PC-3 (cell line): ENCODE data around the gene TRIL. TPM values are rescaled to one million over a fixed set of nuclear protein-coding genes. Genes with fewer than 3 reads are reported as not detected.

Experiments
- ATAC-seq: fragments of 200-7000 bp; cut with Tn5 transposase; 2 replicates; pipeline ENCODE4 v1.9.1; 2020; ENCODE audit warnings: mild to moderate bottlenecking, moderate library complexity
- BruUV-seq: library from RNA; stranded (reverse); fragments of 400-500 nt; replicated peaks from 2 replicates; lab custom pipeline; 2021; lab: Mats Ljungman, UMichigan
- CTCF ChIA-PET: fragments of 300-600 bp; sonication (Branson Sonifier 250); formaldehyde crosslinking; loops from one replicate; lab custom pipeline; 2022; ENCODE audit warnings: antibody characterized with exemption; lab: Charles Lee
- POLR2A ChIA-PET: fragments of 300-600 bp; sonication (Branson Sonifier 250); formaldehyde crosslinking; loops from one replicate; lab custom pipeline; 2022; ENCODE audit warnings: antibody characterized with exemption; ENCODE audit not compliant: unreplicated experiment; lab: Charles Lee
- DNase-seq: peaks from one replicate; pipeline ENCODE4 v3.0.0-alpha.2; 2015
- H2AFZ ChIP-seq: fragments of 300-600 bp; sonication (generic); 2 replicates; pipeline ENCODE4 v1.6.0; 2016; ENCODE audit warnings: antibody characterized with exemption, low read length
- H3F3A ChIP-seq: fragments of 300-600 bp; sonication (generic); one replicate; pipeline ENCODE4 v1.6.0; 2017; ENCODE audit warnings: antibody characterized with exemption, low read length, control low read depth, mild to moderate bottlenecking; ENCODE audit not compliant: unreplicated experiment
- H3K27ac ChIP-seq: fragments of 300-600 bp; sonication (generic); 2 replicates; pipeline ENCODE4 v1.5.1; 2016; ENCODE audit warnings: mild to moderate bottlenecking, low read length
- H3K27me3 ChIP-seq: fragments of 300-600 bp; sonication (generic); 2 replicates; pipeline ENCODE4 v1.6.1; 2016; ENCODE audit warnings: low read length, mixed read lengths
- H3K36me3 ChIP-seq: fragments of 300-600 bp; sonication (generic); 2 replicates; pipeline ENCODE4 v1.6.1; 2016; ENCODE audit warnings: low read depth, mixed run types, low read length, mixed read lengths
- H3K4me1 ChIP-seq: fragments of 300-600 bp; sonication (generic); 2 replicates; pipeline ENCODE4 v1.5.1; 2016; ENCODE audit warnings: low read length; ENCODE audit not compliant: insufficient read depth
- H3K4me2 ChIP-seq: fragments of 300-600 bp; sonication (generic); 2 replicates; pipeline ENCODE4 v1.6.0; 2016; ENCODE audit warnings: low read length
- H3K4me3 ChIP-seq: fragments of 300-600 bp; sonication (generic); 2 replicates; pipeline ENCODE4 v1.5.1; 2016; ENCODE audit warnings: mild to moderate bottlenecking, low read length, mixed read lengths
- H3K79me2 ChIP-seq: fragments of 300-600 bp; sonication (generic); 2 replicates; pipeline ENCODE4 v1.6.1; 2017; ENCODE audit warnings: low read length, mixed read lengths
- H3K9ac ChIP-seq: fragments of 300-600 bp; sonication (generic); 2 replicates; pipeline ENCODE4 v1.6.0; 2016; ENCODE audit warnings: mild to moderate bottlenecking, low read length
- H3K9me2 ChIP-seq: fragments of 300-600 bp; sonication (generic); replicated peaks from 2 replicates; pipeline ENCODE4 v1.6.1; 2016; ENCODE audit warnings: mixed run types, low read length, mixed read lengths
- H3K9me3 ChIP-seq: fragments of 300-600 bp; sonication (generic); 2 replicates; pipeline ENCODE4 v1.6.1; 2016; ENCODE audit warnings: low read length, mixed read lengths
- H4K20me1 ChIP-seq: fragments of 300-600 bp; sonication (generic); 2 replicates; pipeline ENCODE4 v1.6.1; 2016; ENCODE audit warnings: low read length, mixed read lengths
- EZH2 ChIP-seq: fragments of 300-600 bp; sonication (generic); IDR thresholded peaks from one replicate; pipeline ENCODE4 v1.6.1; 2017; ENCODE audit warnings: antibody characterized with exemption, mild to moderate bottlenecking, low read length; ENCODE audit not compliant: unreplicated experiment
- EZH2phosphoT487 ChIP-seq: fragments of 300-600 bp; sonication (generic); IDR thresholded peaks from 2 replicates; pipeline ENCODE4 v1.6.1; 2018; ENCODE audit warnings: mild to moderate bottlenecking, antibody characterized with exemption, low read length, borderline replicate concordance
- intact Hi-C: fragments of 100-400 bp; cut with micrococcal nuclease; formaldehyde crosslinking; loops from 2 replicates; pipeline ENCODE4 v1.9.0; 2023
- total RNA-seq: library from RNA; depleted of rRNA; stranded (reverse); fragments of >200 nt; gene quantifications from 2 replicates; pipeline ENCODE4 v1.2.3, GENCODE V29; 2014
- TF ChIP-seq, protein P1 (sequence below): fragments of 300-600 bp; sonication (generic); conservative IDR thresholded peaks from 2 replicates; pipeline ENCODE4 v1.5.1; 2017; ENCODE audit warnings: antibody characterized with exemption, low read depth, mild to moderate bottlenecking, low read length

Gene TRIL
- total RNA-seq, 1 experiment from 2014 or later, result 0.29 TPM

DNA sequence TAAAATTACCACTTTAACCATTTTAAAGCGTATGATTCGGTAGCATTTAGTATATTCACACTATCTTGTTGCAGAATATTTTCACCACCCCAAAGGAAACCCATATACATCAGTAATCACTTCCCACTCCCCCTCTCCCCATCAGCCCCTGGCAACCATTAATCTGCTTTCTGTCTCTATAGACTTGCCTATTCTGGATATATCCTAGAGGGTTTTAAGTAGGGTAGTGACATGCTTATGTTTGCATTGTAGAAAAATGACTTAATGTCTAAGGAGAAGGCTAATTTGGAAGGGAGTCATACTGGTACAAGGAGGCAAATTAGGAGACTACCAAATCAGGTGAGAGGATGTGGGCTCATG is 42.6 kb upstream of the TRIL start:
- H3F3A ChIP-seq, result no peaks in the 10 kb centered on the region
- no peak for ATAC-seq
- ChIA-PET POLR2A (no interaction called here), CTCF (no interaction called here)
- H3K4me3 ChIP-seq, result no peak overlapping the region
- H4K20me1 ChIP-seq, result no peaks in the 10 kb centered on the region
- BruUV-seq, result no TSS peak
- H3K9ac ChIP-seq, result no peak overlapping the region
- H3K27me3 ChIP-seq, result no peaks in the 10 kb centered on the region
- TF ChIP-seq, protein P1, sequence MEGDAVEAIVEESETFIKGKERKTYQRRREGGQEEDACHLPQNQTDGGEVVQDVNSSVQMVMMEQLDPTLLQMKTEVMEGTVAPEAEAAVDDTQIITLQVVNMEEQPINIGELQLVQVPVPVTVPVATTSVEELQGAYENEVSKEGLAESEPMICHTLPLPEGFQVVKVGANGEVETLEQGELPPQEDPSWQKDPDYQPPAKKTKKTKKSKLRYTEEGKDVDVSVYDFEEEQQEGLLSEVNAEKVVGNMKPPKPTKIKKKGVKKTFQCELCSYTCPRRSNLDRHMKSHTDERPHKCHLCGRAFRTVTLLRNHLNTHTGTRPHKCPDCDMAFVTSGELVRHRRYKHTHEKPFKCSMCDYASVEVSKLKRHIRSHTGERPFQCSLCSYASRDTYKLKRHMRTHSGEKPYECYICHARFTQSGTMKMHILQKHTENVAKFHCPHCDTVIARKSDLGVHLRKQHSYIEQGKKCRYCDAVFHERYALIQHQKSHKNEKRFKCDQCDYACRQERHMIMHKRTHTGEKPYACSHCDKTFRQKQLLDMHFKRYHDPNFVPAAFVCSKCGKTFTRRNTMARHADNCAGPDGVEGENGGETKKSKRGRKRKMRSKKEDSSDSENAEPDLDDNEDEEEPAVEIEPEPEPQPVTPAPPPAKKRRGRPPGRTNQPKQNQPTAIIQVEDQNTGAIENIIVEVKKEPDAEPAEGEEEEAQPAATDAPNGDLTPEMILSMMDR, result no peak
- TF ChIP-seq EZH2 (no peak), EZH2phosphoT487 (no peak)
- H3K4me1 ChIP-seq, result no peaks in the 10 kb centered on the region
- no peaks in the 10 kb centered on the region for H3K36me3 ChIP-seq
- no peak overlapping the region for H3K27ac ChIP-seq
- H3K9me3 ChIP-seq, result no peaks in the 10 kb centered on the region
- H3K79me2 ChIP-seq, result no peaks in the 10 kb centered on the region
- DNase-seq, result no peak
- H3K9me2 ChIP-seq, result no peaks in the 10 kb centered on the region; the same call in 1 of the 2 replicates
- intact Hi-C loops, result no loop called here
- no peak overlapping the region for H2AFZ ChIP-seq
- H3K4me2 ChIP-seq, result no peak overlapping the region

DNA sequence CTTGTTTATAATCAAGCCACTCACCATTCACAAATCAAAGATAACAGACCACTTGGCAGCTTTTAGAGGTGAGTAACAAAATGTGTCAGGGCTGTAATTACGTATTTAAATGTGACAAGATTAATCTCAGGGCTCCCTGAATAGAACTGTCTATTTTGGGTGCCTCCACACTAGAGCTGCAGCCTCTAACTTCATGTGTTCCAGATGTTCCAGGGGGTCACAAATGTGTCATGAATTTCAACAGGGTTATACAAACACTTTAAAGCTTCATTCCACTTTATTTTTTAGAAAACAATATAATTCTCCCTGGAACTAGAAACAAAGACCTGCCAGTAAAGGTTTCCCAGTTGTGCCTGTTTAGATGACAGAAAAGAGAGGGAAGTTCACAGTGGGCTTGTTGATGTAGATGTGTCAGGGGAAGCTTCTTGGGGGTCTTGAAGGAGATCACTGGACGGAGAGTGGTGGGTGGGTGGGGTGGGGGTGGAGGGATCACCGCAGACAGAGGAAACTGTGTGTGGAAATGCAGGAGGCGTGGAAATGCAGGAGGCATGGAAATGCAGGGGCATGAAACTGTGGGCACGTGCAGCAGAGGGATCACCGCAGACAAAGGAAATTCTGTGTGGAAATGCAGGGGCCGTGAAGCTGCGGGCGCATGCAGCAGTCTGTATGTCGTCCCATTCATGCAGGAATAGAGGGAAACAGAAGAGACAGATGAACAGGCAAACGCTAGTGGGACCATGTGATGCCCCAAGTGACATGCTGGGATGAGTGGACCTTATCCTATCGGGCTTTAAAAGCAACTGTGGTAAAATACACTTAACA is 42.0 kb upstream of the TRIL start:
- H3K9me2 ChIP-seq, result no peaks in the 10 kb centered on the region; the same call in 1 of the 2 replicates
- H3K27me3 ChIP-seq, result no peaks in the 10 kb centered on the region
- no peaks in the 10 kb centered on the region for H3K36me3 ChIP-seq
- H4K20me1 ChIP-seq, result no peaks in the 10 kb centered on the region
- no peaks in the 10 kb centered on the region for H3F3A ChIP-seq
- no peak overlapping the region for H3K4me3 ChIP-seq
- H3K27ac ChIP-seq, result no peak overlapping the region
- intact Hi-C loops, result no loop called here
- ATAC-seq (no peak), DNase-seq (no peak)
- no peaks in the 10 kb centered on the region for H3K9me3 ChIP-seq
- no peaks in the 10 kb centered on the region for H3K79me2 ChIP-seq
- H2AFZ ChIP-seq, result no peak overlapping the region
- ChIA-PET CTCF (no interaction called here), POLR2A (no interaction called here)
- H3K4me2 ChIP-seq, result no peak overlapping the region
- no peaks in the 10 kb centered on the region for H3K4me1 ChIP-seq
- TF ChIP-seq EZH2, result no peak
- no TSS peak for BruUV-seq
- H3K9ac ChIP-seq, result no peak overlapping the region

DNA sequence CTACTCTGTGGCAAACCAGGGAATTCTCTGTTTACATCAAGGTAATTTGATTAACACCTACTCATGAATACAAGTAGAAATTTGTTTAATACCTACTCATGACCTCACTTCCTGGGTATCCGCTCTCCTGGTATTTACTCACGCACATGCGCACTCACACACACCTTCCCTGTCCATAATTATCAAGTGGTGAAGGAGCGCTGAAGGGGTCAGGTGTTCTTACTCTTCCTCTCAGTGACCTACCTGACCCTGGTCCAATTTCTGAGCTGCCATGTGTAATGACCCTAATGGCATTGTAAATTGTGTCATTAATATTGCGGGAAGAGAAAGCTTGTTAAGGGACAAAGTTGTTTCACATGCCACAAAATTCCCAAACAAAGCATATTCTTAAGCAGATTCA is 41.3 kb upstream of the TRIL start:
- CTCF ChIA-PET, result no interaction called here

More for the DNA sequence above, 41.3 kb upstream of the TRIL start:
- no peaks in the 10 kb centered on the region for H3K36me3 ChIP-seq
- no peaks in the 10 kb centered on the region for H3K4me1 ChIP-seq
- no peak overlapping the region for H3K27ac ChIP-seq
- H3K9me3 ChIP-seq, result no peaks in the 10 kb centered on the region
- no peaks in the 10 kb centered on the region for H3K27me3 ChIP-seq
- DNase-seq (no peak), ATAC-seq (no peak)
- no peak for TF ChIP-seq EZH2
- TF ChIP-seq, protein P1, result no peak
- TF ChIP-seq EZH2phosphoT487, result no peak
- no peaks in the 10 kb centered on the region for H3K79me2 ChIP-seq
- no peaks in the 10 kb centered on the region for H3F3A ChIP-seq
- intact Hi-C loops, result no loop called here
- POLR2A ChIA-PET, result no interaction called here
- no peak overlapping the region for H3K4me2 ChIP-seq
- no peak overlapping the region for H3K4me3 ChIP-seq
- no TSS peak for BruUV-seq
- H2AFZ ChIP-seq, result no peak overlapping the region
- no peaks in the 10 kb centered on the region for H4K20me1 ChIP-seq
- no peak overlapping the region for H3K9ac ChIP-seq
- H3K9me2 ChIP-seq, result no peaks in the 10 kb centered on the region; the same call in 1 of the 2 replicates
